Activated CD4-positive, alpha-beta T cell treated with anti-CD3 and anti-CD28 coated beads for 48 hours (primary cell): ENCODE results near the gene RNF215.
"Not testable (repeated sequence)": the region's sequence is repeated elsewhere in the genome, so short reads cannot be mapped to it uniquely, and the experiment has no call there.

Experiments used
- DNase-seq: peaks from one replicate; pipeline ENCODE4 v3.0.0-alpha.2; 2020

The RNF215 gene

GRCh38 chr22:30357236-30357570 is 30.0 kb downstream of the RNF215 start:
- DNase-seq: no peak

GRCh38 chr22:30356449-30357235 is 30.6 kb downstream of the RNF215 start, which contains the start of the genes CCDC157 and SF3A1:
CCDC157 (plus strand) TSS chr22:30357007; CDS start chr22:30366001, 8,994 bp downstream.
SF3A1 (minus strand) TSS chr22:30356894; CDS start chr22:30356792, 102 bp downstream.
- peak; percentile 93 for DNase-seq

- no peak for DNase-seq
Observed at GRCh38 chr22:30354644-30355043, 32.6 kb downstream of the RNF215 start.

- DNase-seq: no peak
Observed at GRCh38 chr22:30351226-30351625, 36.0 kb downstream of the RNF215 start.

- DNase-seq: no peak
Observed at GRCh38 chr22:30348809-30349208, 38.4 kb downstream of the RNF215 start.

- DNase-seq: peak; percentile 25
Observed at GRCh38 chr22:30348404-30348803, 38.8 kb downstream of the RNF215 start.

GRCh38 chr22:30347255-30347892 is 39.8 kb downstream of the RNF215 start:
- peak; percentile 20 for DNase-seq

- DNase-seq: peak; percentile 70
Observed at GRCh38 chr22:30344447-30345200, 42.6 kb downstream of the RNF215 start.

GRCh38 chr22:30340911-30341685 is 46.1 kb downstream of the RNF215 start:
- no peak for DNase-seq

- no peak for DNase-seq
Observed at GRCh38 chr22:30338802-30339201, 48.4 kb downstream of the RNF215 start.

- not testable (repeated sequence) for DNase-seq
Observed at GRCh38 chr22:30338341-30338740, 48.9 kb downstream of the RNF215 start.

GRCh38 chr22:30337461-30337778 is 49.8 kb downstream of the RNF215 start:
- DNase-seq: no peak

- no peak for DNase-seq
Observed at GRCh38 chr22:30336752-30337460, 50.3 kb downstream of the RNF215 start.

- peak; percentile 14 for DNase-seq
Observed at GRCh38 chr22:30335236-30335635, 52.0 kb downstream of the RNF215 start.

- DNase-seq: no peak
Observed at GRCh38 chr22:30334646-30335045, 52.6 kb downstream of the RNF215 start.

GRCh38 chr22:30333707-30334087 is 53.5 kb downstream of the RNF215 start:
- peak; percentile 56 for DNase-seq

GRCh38 chr22:30332994-30333706 is 54.1 kb downstream of the RNF215 start:
- DNase-seq: no peak

- no peak for DNase-seq
Observed at GRCh38 chr22:30332551-30332950, 54.7 kb downstream of the RNF215 start.
